Suprapubic skin (tissue), 4 donors: Measurements from ENCODE around the gene CFAP97D1. TPM values are rescaled to one million over a fixed set of nuclear protein-coding genes. Genes with fewer than 3 reads are reported as not detected.

Source experiments
- DNase-seq, 2 donors: peaks; one replicate each; pipeline ENCODE4 v3.0.0-alpha.2; 2019; ENCODE audit warnings: low spot score in 2 of 2
- H3K27ac ChIP-seq: fragments of 200-600 bp; sonication (generic); one replicate; pipeline ENCODE4 v1.5.1; 2019
- H3K27me3 ChIP-seq: fragments of 200-600 bp; sonication (generic); one replicate; pipeline ENCODE4 v1.5.1; 2019
- H3K36me3 ChIP-seq: fragments of 200-600 bp; sonication (generic); one replicate; pipeline ENCODE4 v1.5.1; 2019
- H3K4me1 ChIP-seq: fragments of 200-600 bp; sonication (generic); one replicate; pipeline ENCODE4 v1.5.1; 2019
- H3K4me3 ChIP-seq: fragments of 200-600 bp; sonication (generic); one replicate; pipeline ENCODE4 v1.5.1; 2019; ENCODE audit warnings: mild to moderate bottlenecking
- H3K9me3 ChIP-seq: fragments of 200-600 bp; sonication (generic); one replicate; pipeline ENCODE4 v1.5.1; 2019
- EP300 ChIP-seq: sonication (generic); formaldehyde crosslinking; IDR thresholded peaks from one replicate; pipeline ENCODE4 v1.6.1; 2017; ENCODE audit warnings: antibody characterized with exemption
- POLR2A ChIP-seq, 2 donors: fragments of 450-650 bp; IDR thresholded peaks; one replicate each; pipeline ENCODE4 v1.6.1; 2017; ENCODE audit warnings: antibody characterized with exemption in 2 of 2, mild to moderate bottlenecking in 2 of 2, moderate library complexity in 2 of 2
- POLR2AphosphoS5 ChIP-seq, 3 donors: sonication (generic); formaldehyde crosslinking; IDR thresholded peaks; one replicate each; pipeline ENCODE4 v1.6.1; 2017; ENCODE audit warnings: antibody characterized with exemption in 3 of 3
- WGBS: methylation state at CpG from one replicate; pipeline ENCODE4 v1.1.5; 2018; 5-methylcytosine and 5-hydroxymethylcytosine counted together
- total RNA-seq, 4 donors: library from RNA; depleted of rRNA; stranded (reverse); fragments of >200 nt; gene quantifications; one replicate each; pipeline ENCODE4 v1.1.0, GENCODE V29; 2016
- TF ChIP-seq, protein P1 (sequence below), 2 donors: fragments of 200-600 bp in 1 of 2; fragments of 450-650 bp in 1 of 2; sonication (generic) in 1 of 2; IDR thresholded peaks; one replicate each; pipeline ENCODE4 v1.5.1; 2016 to 2019; ENCODE audit warnings: antibody characterized with exemption in 2 of 2, mild to moderate bottlenecking in 1 of 2, moderate library complexity in 1 of 2

CFAP97D1 gene
- total RNA-seq, 4 donors from 2014 or later = 0.10 to 0.48 (median 0.13) TPM; not detected in 1

DNA sequence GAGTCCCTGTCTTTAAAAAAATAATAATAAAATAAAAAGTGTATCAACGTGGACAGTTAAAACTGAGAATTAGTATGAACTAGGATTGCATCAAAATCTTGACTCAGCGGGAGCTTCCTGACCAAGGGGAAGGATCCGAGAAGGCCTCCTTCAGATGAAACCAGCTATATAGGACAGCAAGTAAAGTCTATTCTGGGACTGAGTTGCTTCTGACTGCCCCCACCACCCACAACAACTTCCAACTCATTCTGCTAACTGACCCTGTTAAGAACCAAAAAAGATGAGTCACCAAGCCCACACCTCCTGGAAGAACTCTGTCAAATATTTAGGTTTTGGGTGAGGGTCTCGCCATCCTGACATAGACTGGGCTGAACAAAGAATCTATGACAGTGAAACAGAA lies 27.8 kb downstream of the CFAP97D1 start:
- H3K4me3 ChIP-seq = no peak overlapping the region
- H3K27ac ChIP-seq = no peak overlapping the region
- TF ChIP-seq, protein P1, sequence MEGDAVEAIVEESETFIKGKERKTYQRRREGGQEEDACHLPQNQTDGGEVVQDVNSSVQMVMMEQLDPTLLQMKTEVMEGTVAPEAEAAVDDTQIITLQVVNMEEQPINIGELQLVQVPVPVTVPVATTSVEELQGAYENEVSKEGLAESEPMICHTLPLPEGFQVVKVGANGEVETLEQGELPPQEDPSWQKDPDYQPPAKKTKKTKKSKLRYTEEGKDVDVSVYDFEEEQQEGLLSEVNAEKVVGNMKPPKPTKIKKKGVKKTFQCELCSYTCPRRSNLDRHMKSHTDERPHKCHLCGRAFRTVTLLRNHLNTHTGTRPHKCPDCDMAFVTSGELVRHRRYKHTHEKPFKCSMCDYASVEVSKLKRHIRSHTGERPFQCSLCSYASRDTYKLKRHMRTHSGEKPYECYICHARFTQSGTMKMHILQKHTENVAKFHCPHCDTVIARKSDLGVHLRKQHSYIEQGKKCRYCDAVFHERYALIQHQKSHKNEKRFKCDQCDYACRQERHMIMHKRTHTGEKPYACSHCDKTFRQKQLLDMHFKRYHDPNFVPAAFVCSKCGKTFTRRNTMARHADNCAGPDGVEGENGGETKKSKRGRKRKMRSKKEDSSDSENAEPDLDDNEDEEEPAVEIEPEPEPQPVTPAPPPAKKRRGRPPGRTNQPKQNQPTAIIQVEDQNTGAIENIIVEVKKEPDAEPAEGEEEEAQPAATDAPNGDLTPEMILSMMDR (IDR thresholded peaks at IDR 0.05) = no peak
- TF ChIP-seq POLR2A (IDR thresholded peaks at IDR 0.05) (no peak), EP300 (no peak), POLR2AphosphoS5 (IDR thresholded peaks at IDR 0.05) (no peak)
- DNase-seq = no peak
- 97% methylated on average over 4 of the region's 4 CpGs for WGBS
- no peaks in the 10 kb centered on the region for H3K9me3 ChIP-seq
- H3K27me3 ChIP-seq = no peaks in the 10 kb centered on the region
- no peaks in the 10 kb centered on the region for H3K4me1 ChIP-seq
- peaks cover 13% of the 10 kb centered on the region for H3K36me3 ChIP-seq

GRCh38 chr17:43809121-43809520 lies 28.9 kb downstream of the CFAP97D1 start:
- Histone ChIP-seq H3K4me1 (no peaks in the 10 kb centered on the region), H3K4me3 (no peak overlapping the region), H3K9me3 (no peaks in the 10 kb centered on the region), H3K36me3 (peaks cover 17% of the 10 kb centered on the region), H3K27ac (no peak overlapping the region), H3K27me3 (no peaks in the 10 kb centered on the region)
- WGBS = 95% methylated on average over 5 of the region's 5 CpGs
- DNase-seq = no peak
- no peak for TF ChIP-seq POLR2AphosphoS5 (IDR thresholded peaks at IDR 0.05)

GRCh38 chr17:43810226-43810715 lies 30.0 kb downstream of the CFAP97D1 start:
- Histone ChIP-seq H3K4me3 (no peak overlapping the region), H3K36me3 (peaks cover 19% of the 10 kb centered on the region), H3K9me3 (no peaks in the 10 kb centered on the region), H3K27me3 (no peaks in the 10 kb centered on the region), H3K27ac (no peak overlapping the region), H3K4me1 (no peaks in the 10 kb centered on the region)
- TF ChIP-seq, protein P1 (IDR thresholded peaks at IDR 0.05) = no peak
- no peak for TF ChIP-seq EP300
- no peak for TF ChIP-seq POLR2A (IDR thresholded peaks at IDR 0.05)
- no peak for TF ChIP-seq POLR2AphosphoS5 (IDR thresholded peaks at IDR 0.05)
- DNase-seq = no peak
- 94% methylated on average over 4 of the region's 4 CpGs for WGBS

DNA sequence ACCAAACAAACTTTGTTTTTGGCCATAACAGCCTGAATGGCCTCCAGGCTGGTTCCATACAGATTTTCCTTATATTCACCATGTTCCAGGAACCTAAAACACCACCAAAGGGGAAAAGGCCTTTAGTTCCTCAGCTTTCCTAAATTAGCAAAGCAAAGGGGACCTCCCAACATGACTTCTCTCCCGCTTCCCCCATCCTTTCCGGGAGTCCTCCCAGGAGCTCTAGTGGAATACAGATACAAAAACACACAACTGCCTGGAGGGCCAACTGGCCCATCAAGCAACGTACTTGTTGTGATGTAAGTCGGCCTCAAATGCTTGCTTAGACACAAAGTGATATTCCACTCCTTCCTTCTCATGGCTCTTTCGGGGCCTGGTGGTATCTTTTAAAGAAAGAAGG lies 30.6 kb downstream of the CFAP97D1 start:
- H3K27me3 ChIP-seq = no peaks in the 10 kb centered on the region
- H3K4me3 ChIP-seq = no peak overlapping the region
- DNase-seq = no peak
- no peak overlapping the region for H3K27ac ChIP-seq
- WGBS = 90% methylated on average over 5 of the region's 5 CpGs
- no peaks in the 10 kb centered on the region for H3K9me3 ChIP-seq
- peaks cover 19% of the 10 kb centered on the region for H3K36me3 ChIP-seq
- H3K4me1 ChIP-seq = no peaks in the 10 kb centered on the region
- TF ChIP-seq POLR2AphosphoS5 (IDR thresholded peaks at IDR 0.05) (no peak), EP300 (no peak), POLR2A (IDR thresholded peaks at IDR 0.05) (no peak)
- TF ChIP-seq, protein P1 (IDR thresholded peaks at IDR 0.05) = no peak

GRCh38 chr17:43812396-43813265 lies 32.4 kb downstream of the CFAP97D1 start:
- Histone ChIP-seq H3K36me3 (peaks cover 19% of the 10 kb centered on the region), H3K4me1 (no peaks in the 10 kb centered on the region), H3K9me3 (no peaks in the 10 kb centered on the region), H3K27me3 (no peaks in the 10 kb centered on the region), H3K4me3 (no peak overlapping the region), H3K27ac (no peak overlapping the region)
- 94% methylated on average over 9 of the region's 10 CpGs for WGBS
- TF ChIP-seq POLR2AphosphoS5 (IDR thresholded peaks at IDR 0.05) (no peak), EP300 (no peak), POLR2A (IDR thresholded peaks at IDR 0.05) (no peak)
- TF ChIP-seq, protein P1 (IDR thresholded peaks at IDR 0.05) = no peak
- DNase-seq = no peak
